Suprapubic skin (tissue), 4 donors: Measurements from ENCODE around the gene SCAP. TPM values are rescaled to one million over a fixed set of nuclear protein-coding genes. Genes with fewer than 3 reads are reported as not detected.

Experiments
- DNase-seq, 2 donors: peaks; one replicate each; pipeline ENCODE4 v3.0.0-alpha.2; 2019; ENCODE audit warnings: low spot score in 2 of 2
- H3K27ac ChIP-seq: fragments of 200-600 bp; sonication (generic); one replicate; pipeline ENCODE4 v1.5.1; 2019
- H3K27me3 ChIP-seq: fragments of 200-600 bp; sonication (generic); one replicate; pipeline ENCODE4 v1.5.1; 2019
- H3K36me3 ChIP-seq: fragments of 200-600 bp; sonication (generic); one replicate; pipeline ENCODE4 v1.5.1; 2019
- H3K4me1 ChIP-seq: fragments of 200-600 bp; sonication (generic); one replicate; pipeline ENCODE4 v1.5.1; 2019
- H3K4me3 ChIP-seq: fragments of 200-600 bp; sonication (generic); one replicate; pipeline ENCODE4 v1.5.1; 2019; ENCODE audit warnings: mild to moderate bottlenecking
- H3K9me3 ChIP-seq: fragments of 200-600 bp; sonication (generic); one replicate; pipeline ENCODE4 v1.5.1; 2019
- EP300 ChIP-seq: sonication (generic); formaldehyde crosslinking; IDR thresholded peaks from one replicate; pipeline ENCODE4 v1.6.1; 2017; ENCODE audit warnings: antibody characterized with exemption
- POLR2A ChIP-seq, 2 donors: fragments of 450-650 bp; IDR thresholded peaks; one replicate each; pipeline ENCODE4 v1.6.1; 2017; ENCODE audit warnings: antibody characterized with exemption in 2 of 2, mild to moderate bottlenecking in 2 of 2, moderate library complexity in 2 of 2
- POLR2AphosphoS5 ChIP-seq, 3 donors: sonication (generic); formaldehyde crosslinking; IDR thresholded peaks; one replicate each; pipeline ENCODE4 v1.6.1; 2017; ENCODE audit warnings: antibody characterized with exemption in 3 of 3
- WGBS: methylation state at CpG from one replicate; pipeline ENCODE4 v1.1.5; 2018; 5-methylcytosine and 5-hydroxymethylcytosine counted together
- total RNA-seq, 4 donors: library from RNA; depleted of rRNA; stranded (reverse); fragments of >200 nt; gene quantifications; one replicate each; pipeline ENCODE4 v1.1.0, GENCODE V29; 2016
- TF ChIP-seq, protein P1 (sequence below), 2 donors: fragments of 200-600 bp in 1 of 2; fragments of 450-650 bp in 1 of 2; sonication (generic) in 1 of 2; IDR thresholded peaks; one replicate each; pipeline ENCODE4 v1.5.1; 2016 to 2019; ENCODE audit warnings: antibody characterized with exemption in 2 of 2, mild to moderate bottlenecking in 1 of 2, moderate library complexity in 1 of 2

The SCAP gene
- total RNA-seq, 4 donors from 2014 or later = 142 to 195 (median 151) TPM

GRCh38 chr3:47421741-47422649, 53.7 kb downstream of the SCAP start:
- Histone ChIP-seq H3K36me3 (peaks cover 82% of the 10 kb centered on the region), H3K4me1 (peaks cover 17% of the 10 kb centered on the region), H3K27me3 (no peaks in the 10 kb centered on the region), H3K9me3 (no peaks in the 10 kb centered on the region), H3K27ac (peak overlapping the region; percentile 45), H3K4me3 (no peak overlapping the region)
- 77% methylated on average over 6 of the region's 13 CpGs for WGBS
- no peak for TF ChIP-seq POLR2AphosphoS5 (IDR thresholded peaks at IDR 0.05)
- TF ChIP-seq EP300 = no peak
- TF ChIP-seq, protein P1, sequence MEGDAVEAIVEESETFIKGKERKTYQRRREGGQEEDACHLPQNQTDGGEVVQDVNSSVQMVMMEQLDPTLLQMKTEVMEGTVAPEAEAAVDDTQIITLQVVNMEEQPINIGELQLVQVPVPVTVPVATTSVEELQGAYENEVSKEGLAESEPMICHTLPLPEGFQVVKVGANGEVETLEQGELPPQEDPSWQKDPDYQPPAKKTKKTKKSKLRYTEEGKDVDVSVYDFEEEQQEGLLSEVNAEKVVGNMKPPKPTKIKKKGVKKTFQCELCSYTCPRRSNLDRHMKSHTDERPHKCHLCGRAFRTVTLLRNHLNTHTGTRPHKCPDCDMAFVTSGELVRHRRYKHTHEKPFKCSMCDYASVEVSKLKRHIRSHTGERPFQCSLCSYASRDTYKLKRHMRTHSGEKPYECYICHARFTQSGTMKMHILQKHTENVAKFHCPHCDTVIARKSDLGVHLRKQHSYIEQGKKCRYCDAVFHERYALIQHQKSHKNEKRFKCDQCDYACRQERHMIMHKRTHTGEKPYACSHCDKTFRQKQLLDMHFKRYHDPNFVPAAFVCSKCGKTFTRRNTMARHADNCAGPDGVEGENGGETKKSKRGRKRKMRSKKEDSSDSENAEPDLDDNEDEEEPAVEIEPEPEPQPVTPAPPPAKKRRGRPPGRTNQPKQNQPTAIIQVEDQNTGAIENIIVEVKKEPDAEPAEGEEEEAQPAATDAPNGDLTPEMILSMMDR (IDR thresholded peaks at IDR 0.05) = no peak
- TF ChIP-seq POLR2A (IDR thresholded peaks at IDR 0.05) = no peak
- peak in 1 of 2 donors; percentile 66 for DNase-seq

DNA sequence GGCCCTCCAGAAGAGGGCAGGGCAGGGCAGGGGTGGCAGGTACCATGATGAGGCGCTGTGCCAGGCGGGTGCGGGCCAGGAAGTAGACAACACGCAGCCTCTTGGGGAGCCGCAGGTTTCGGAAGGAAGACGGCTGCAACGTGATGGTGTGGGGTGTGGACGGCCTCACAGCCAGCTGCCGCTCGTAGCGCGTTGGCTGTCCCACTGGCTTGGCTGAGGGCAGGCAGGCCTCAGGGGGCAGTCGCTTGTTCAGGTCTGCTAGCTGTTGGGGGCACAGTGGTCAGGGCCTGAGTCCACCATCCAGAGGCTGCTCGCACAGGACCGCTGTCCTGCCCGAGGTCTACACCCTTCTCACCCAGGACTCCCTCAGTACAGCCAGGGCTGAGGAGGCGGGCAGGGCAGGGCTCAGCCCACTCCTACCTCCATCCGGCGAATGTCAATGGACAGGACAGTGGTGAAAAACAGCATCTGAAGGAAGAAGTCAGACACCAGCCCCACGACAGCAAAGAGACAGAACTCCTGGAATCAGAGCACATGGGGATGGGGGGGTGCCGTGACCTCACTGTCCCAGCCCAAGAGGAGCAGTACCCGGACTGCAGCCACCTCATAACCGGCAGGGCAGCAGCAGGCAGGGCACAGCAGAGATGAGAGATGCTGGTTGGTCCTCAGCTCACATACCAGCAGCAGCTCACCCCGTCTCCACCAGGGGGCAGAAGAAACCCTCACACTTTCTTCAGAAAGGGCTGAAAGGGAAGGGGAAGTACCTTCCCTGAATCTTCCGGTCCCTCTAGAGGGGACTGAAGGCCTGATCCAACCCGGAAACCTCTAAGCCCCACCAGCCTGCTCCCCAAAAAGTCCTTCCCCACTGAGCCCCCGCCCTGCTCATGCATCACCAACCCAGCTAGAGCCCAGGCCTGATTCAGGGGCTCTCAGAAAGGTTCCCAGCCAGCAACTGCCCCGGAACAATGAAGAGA, 54.9 kb downstream of the SCAP start:
- WGBS = 35% methylated on average over 8 of the region's 29 CpGs
- Histone ChIP-seq H3K27me3 (no peaks in the 10 kb centered on the region), H3K27ac (peak overlapping the region; percentile 45), H3K4me3 (no peak overlapping the region), H3K9me3 (no peaks in the 10 kb centered on the region), H3K36me3 (peaks cover 76% of the 10 kb centered on the region), H3K4me1 (peaks cover 22% of the 10 kb centered on the region)
- TF ChIP-seq, protein P1 (IDR thresholded peaks at IDR 0.05) = peak; percentile 93 to 94
- TF ChIP-seq EP300 = no peak
- peak; percentile 94 to 96 for DNase-seq

GRCh38 chr3:47420044-47420430, 55.7 kb downstream of the SCAP start:
- TF ChIP-seq POLR2AphosphoS5 (IDR thresholded peaks at IDR 0.05) = no peak
- TF ChIP-seq EP300 = no peak
- no peak for TF ChIP-seq POLR2A (IDR thresholded peaks at IDR 0.05)
- TF ChIP-seq, protein P1 (IDR thresholded peaks at IDR 0.05) = no peak
- peaks cover 75% of the 10 kb centered on the region for H3K36me3 ChIP-seq
- no CpG with 5 or more reads among the region's 5 CpGs for WGBS

GRCh38 chr3:47419083-47420043, 56.4 kb downstream of the SCAP start:
- H3K27ac ChIP-seq = no peak overlapping the region
- no peaks in the 10 kb centered on the region for H3K9me3 ChIP-seq
- peaks cover 75% of the 10 kb centered on the region for H3K36me3 ChIP-seq
- no peak overlapping the region for H3K4me3 ChIP-seq
- 89% methylated on average over 15 of the region's 17 CpGs for WGBS
- H3K27me3 ChIP-seq = no peaks in the 10 kb centered on the region
- TF ChIP-seq POLR2AphosphoS5 (IDR thresholded peaks at IDR 0.05) (no peak), POLR2A (IDR thresholded peaks at IDR 0.05) (no peak)
- H3K4me1 ChIP-seq = peaks cover 28% of the 10 kb centered on the region
- no peak for DNase-seq

More at GRCh38 chr3:47420044-47420430, 55.7 kb downstream of the SCAP start:
- Histone ChIP-seq H3K4me1 (peaks cover 23% of the 10 kb centered on the region), H3K27me3 (no peaks in the 10 kb centered on the region), H3K4me3 (no peak overlapping the region), H3K27ac (no peak overlapping the region), H3K9me3 (no peaks in the 10 kb centered on the region)
- no peak for DNase-seq
